ENCODE measurements around the gene MVB12B.
A peak's percentile ranks its signal among the peaks of the same experiment; 100 is the strongest.

The MVB12B gene

DNA sequence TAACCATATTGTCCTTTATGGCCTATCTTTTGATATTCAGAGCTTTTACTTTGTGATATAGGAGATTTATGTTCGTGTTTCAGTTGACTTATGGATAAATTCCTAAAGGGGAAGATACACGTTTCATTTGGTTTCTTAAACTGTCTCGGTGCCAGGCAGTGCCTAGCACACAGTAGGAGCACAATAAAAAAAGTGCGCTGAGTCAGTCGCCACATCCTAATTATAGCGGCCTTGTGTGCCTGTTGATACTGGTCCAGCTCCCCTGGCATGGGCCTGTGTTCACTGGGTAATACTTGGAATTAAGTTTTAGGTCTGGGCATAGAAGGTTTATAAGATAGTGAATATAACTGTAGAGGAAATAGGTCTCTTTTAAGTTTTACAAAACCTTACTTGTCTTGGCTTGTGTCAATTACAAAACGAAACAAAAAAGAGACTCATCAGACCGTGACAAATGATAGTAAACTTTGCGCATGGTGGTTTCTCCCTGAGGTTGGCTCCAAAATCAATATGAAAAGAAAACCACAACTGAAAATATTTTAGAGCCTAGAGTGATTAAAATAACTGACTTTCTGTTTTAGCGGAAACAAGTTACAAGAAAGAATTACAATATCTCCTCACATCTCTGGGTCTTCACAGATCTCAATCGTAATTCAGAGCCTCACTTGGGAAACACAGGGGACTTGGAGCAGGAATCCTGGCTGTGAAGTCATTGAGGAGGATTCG, 84.8 kb downstream of the MVB12B start:
- DNase-seq = no peak

DNA sequence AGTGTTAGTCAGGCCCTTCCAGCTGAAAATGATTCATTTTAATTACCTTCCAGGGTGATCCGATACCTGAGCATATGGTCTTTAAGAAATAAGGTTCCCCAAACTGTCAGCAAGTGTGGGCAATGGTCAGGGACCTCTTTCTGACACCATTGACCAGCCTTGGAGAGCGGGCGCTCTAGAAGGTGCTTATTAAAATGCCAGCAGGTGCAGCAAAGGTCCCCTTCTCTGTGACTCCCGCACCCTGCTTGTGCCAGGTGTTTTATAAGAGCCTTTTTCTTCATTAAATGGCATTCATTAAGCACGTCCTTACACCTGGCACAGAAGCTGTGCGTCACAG, 85.3 kb downstream of the MVB12B start:
- no peak for DNase-seq

DNA sequence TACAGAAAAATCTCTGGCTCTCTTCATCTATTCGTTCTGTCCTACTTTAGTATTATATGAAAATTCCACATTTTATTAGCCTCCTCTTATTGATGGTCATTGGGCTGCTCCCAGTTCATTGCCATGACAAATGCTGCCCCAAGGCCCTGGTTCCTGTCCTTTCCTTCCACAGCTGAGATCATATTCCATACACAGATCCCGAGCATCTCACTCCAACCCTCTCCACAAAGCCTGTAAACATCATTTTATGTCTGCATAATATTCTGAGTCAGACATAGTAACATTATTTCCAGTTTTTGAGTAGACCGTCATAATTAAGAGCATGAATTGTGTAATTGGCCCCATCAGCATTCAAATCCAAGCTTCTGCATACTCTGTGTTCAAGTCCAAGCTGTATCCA, 86.3 kb downstream of the MVB12B start:
- no peak for DNase-seq

DNA sequence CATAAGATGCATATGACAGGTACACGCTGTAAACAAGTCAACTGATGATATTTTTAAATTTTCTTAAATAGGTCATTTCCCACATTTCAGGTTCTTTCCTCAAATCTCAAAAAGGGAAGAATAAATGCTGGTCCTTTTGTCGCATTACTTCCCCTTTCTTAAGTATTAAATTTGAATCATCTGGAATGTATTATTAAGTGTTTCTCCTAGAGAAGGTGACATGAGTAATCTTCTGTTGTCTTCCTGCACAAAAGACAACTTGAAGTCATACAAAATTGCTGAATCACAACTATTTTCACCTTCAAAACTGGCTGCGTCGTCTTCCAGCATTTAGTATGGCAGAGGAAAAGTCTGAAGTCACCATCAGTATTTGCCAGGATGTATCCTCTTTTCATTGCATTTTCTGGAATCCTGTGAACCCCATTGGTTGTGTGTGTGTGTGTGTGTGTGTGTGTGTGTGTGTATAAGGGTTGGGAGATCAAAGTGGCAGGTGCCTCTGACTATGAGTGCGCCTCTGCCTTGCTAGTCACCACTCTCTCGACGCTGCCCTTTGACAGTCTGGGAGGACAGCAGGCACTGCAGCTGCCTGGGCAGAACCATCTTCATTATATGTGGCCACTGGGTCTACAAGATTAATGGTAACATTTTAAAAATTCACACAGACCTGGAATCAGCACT, 86.9 kb downstream of the MVB12B start:
- DNase-seq = no peak

DNA sequence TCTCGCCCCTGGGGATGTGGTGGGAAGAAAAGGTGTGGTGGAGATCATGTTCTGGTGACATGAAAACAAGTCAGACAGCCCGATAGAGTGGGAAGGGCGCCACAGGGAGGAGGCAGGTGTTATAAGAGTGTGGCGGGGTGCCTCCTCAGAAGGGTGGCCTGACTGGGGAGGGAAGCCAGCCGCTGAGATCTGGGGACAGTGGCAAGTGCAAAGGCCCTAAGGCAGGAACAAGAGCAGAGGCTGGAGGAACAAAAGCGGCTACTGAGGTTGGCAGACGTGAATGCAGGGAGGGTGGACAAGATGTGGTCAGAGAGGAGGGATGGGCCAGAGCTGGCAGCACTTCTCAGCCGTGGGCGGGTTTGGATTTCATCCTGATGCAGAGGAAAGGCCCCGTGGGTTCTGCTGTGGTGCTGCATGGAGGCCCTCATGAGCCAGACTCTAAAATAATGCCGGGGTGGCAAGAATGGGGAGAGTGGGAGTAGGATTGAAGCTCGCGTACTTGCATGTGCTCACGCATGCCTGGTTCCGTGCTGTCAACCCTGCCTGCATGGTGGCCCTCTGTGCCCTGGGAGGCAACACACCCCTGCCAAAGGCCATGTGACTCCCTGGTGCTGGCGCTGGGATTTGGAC, 89.2 kb downstream of the MVB12B start:
- no peak for DNase-seq

DNA sequence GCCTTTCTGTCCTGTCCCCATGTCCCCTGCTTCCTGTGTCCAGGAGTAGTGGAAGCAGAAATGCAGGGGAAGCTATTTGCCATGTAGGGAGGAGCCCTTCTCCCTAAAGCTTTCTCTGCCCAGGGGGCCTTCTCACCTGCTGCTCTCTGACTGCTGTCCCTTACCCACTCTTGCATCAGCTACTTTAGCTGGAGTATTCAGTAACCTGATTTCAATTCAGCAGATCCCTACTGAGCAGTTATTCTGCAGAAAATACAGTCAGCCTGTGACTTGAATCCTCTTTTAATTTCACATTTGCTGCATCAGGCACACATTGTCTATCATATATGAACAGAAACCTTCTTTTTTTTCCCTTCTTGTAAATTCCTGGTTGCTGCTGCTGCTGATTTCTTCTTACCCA, 90.4 kb downstream of the MVB12B start:
- DNase-seq = no peak

DNA sequence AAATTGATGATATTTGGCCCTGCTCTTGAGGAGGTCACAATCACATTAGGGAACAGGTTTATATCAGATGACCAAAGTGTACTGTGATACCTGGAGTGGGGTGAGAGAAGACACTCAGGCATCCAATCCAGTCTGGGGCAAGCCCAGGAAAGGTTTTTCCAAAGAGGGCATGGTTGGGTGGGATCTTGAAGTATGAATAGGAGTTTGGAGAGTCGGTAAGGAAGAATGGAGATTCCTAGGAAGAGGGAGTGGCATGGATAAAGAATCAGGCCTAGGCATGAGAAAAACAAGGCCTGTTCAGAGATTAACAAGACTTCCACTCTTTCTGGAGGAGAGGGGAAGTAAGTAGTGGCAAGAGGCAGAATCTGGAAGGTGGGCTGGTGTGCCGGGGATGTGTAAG, 91.1 kb downstream of the MVB12B start:
- DNase-seq = no peak

DNA sequence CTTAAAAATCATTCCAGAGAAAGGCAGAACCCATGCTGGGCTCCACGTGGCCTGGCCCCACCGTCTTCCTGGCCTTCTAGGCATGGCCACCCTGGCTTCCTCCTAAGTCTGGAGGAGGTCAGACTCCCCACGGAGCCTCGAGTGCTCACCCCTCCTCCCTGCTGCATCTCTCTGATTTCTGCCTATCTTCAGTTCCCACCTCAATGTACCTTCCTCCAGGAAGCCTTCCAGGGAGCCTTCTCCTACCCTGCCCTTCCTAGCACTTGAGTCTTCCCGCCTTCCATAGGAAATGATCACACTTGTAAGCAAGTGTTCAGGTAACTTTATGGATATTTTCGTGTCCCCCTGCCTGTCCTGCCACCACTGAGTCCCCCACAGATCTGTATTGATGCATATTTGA, 92.0 kb downstream of the MVB12B start:
- no peak for DNase-seq

DNA sequence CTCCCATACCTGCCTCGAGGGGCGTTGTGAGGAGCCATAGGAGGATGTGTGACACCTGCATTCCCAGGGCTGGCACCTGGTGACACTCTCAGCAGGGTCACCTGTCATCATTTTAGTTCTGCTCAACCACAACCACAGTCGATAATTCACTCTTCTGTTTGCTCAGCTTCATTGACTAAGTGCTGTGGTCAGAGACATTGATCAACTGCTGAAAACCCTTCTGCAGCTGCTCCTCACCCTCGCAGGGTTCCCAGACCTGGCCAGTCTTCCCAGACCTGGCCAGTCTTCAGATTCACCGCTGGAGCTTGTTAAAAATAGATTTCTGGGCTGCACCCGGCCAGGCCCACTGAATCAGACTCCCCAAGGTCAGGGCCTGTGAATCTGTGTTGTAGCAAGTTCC, 92.8 kb downstream of the MVB12B start:
- DNase-seq = no peak

DNA sequence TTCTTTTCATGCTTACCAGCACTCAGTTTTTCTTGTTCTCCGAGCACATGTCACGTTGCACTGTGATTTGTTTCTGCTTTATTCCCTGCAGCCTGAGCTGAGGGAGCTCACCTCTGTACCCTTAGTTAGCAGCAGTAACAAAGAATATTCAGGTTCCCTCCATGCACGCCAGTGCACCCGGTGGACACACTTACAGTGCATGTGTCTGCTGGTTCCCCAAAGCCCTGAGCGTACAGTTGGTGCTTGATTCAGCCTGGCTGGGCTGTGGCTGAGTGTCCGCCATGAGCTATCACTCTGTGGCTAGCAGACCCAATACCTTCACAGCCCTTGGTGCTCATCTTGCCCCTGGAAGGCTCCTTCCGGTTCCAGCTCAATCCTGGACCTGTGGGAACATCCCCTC, 93.5 kb downstream of the MVB12B start:
- DNase-seq = no peak

DNA sequence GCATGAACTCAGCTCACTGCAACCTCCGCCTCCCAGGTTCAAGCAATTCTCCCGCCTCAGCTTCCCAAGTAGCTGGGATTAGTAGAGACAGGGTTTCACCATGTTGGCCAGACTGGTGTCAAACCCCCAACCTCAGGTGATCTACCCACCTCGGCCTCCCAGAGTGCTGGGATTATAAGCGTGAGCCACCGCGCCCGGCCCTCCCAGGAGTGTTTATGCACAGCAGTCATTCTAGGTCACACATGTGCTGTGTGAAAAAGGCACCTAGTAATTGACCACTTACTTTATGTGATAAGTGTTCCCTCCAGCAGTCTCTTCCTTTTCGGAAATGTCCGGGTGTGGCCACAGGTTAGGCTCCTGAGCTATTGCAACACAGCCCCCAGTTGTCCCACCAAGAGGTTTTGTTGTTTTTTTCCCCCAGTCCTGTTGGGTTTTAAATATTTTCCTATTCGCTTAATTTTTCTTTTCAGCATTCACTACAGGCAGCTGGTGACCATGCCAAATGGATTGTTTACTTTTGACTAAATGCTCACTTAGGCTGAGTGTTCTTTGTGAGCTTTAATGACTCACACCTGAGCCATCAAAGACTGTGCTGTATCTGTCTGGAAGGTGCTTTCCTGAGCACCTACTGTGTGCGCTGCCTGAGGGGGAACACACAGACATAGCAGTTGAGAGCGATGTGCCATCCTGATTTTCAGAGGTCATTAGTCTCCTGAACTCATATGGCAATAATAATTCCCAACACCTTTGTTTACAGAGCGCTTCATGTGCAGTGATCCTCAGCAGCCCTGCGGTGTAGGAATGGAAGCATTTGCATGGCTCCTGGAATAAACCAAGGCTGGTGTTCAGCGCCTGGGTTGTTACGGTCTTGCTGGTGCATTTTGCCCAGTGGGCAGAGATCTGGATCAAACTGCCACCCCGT, 94.3 kb downstream of the MVB12B start:
- no peak for DNase-seq

DNA sequence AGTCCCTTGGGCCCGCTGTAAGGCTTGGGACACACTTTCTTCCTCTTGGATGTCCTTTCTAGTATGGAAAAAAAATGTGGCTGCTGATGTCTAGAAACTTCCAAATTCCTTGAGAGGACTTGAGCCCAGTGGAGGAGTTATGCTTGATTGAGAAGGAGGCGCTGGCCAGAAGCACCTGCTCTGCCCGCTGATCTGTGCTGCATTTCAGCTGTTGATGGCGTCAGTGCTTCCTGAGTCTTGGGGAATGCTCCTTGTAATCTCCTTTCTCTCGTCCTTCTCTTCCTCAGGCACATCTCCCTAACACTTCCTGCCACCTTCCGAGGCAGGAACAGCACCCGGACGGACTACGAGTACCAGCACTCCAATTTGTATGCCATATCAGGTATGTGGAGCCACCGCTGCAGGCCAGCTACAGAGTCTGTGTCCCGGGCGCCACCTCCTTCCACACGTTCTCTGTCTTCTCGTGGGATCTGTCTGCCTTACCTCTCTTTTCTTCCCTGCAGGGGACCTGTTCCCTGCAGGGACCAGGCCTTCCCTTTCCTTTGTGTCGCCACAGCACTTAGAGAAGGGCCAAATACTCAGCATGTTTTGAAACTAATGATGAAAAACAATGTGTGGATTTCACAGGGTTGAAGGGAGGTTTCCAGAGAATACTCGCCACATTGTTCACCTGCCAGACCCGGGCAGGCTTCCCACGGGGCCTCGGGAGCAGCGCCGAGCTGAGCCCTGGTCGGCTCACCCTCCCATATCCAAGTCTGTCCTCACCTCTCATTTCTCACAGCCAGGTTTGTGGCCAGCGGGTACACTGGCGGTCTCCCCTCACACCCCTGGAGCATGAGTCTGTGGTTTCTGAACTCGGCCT, 95.2 kb downstream of the MVB12B start:
- peak; percentile 45 for DNase-seq

DNA sequence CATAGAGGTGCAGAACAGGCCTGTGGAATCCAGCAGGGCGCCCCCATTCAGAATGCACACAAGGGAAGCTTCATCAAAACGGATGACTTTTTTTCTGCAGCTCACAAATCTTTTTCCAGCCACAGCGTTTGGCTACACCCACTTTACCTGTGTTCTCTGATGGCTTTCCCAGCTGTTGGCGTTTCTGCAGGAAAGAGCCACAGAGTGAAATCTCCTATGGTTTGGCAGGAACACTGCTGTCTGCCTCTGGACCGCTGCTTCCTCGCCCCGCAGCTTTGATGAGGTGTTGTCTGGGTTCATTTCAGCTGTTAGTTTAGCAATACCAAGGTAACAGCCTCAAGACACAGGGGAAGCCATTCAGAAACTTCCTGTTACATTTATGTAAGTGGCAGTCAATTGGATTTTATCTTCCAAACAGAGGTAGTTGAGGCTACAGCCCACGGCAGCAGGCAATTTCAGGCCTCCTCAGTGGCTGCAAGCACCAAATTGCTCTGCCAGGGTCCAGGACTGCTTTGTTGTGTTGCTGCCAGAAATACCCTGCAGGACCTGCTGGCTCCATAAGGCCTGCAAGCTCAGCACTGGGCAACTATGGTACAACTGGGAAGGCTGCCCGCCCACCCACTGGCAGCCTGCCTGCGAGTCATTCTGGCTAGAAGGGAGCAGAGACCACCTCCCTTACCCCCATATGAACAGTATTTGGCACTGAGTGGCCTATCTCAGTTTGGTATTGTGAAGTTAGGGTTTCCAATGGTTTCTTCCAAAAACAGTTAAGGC, 96.7 kb downstream of the MVB12B start:
- peak; percentile 75 for DNase-seq

DNA sequence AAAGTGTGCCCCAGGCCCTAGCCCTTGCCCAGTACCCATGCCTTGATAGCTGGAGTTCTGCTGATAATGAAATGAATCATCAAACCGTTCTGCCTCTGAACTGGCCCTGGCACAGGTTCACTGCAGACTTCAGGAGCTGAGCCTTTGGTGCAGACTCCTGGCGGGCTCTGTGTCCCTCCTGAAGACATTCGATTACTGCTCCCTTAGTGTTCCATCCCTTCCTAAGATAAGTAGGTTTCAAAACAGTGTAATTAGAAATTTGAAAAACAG, 97.2 kb downstream of the MVB12B start:
- no peak for DNase-seq

DNA sequence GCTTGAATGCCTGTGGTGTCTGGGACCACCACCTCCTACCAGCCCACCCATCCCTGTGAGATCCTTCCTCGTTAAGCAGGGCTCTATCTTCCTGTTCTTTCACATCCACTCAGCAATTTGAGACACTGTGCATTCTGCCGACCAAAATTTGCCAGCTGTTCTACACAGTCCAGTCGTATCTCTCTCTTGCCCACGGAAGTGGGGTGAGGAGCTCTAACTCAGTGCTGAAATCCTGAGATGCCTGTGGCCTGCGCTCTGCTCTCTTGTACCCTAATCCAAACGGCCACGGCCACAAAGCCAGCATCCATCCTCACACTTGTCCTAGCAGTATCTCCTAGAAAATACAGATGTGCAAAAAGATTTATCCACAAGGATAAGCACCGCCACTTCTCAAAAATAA, 97.9 kb downstream of the MVB12B start:
- no peak for DNase-seq

DNA sequence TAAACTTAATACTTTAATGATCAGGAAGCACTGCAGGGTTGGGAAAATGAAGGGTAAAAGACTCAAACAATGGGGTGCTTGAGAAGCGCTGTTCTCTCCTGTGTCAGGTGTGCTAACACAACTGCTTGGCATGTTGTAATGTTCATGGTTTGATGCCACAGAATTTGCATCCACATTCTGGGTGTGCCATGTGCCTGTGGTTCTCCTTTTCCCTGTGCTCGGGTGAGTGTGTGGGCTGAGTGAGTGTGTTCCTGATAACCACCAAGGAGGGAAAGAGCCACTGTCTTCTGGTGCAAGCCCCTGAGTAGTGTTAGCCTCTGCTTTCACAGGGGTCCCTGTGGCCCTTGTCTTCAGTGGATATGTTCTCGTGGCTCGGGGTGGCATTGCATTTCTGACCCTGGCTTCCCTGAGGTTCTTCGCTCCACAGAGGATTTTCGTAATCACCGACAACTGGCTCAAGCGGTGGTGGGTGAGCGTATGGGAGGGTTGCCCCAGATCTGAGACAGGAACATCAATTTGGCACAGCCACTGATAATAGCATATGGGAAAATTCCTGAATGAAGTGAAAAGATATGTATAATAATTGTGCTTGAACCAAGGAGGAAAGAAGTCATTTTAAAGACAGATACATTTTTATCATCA, 102.0 kb downstream of the MVB12B start:
- DNase-seq = no peak

DNA sequence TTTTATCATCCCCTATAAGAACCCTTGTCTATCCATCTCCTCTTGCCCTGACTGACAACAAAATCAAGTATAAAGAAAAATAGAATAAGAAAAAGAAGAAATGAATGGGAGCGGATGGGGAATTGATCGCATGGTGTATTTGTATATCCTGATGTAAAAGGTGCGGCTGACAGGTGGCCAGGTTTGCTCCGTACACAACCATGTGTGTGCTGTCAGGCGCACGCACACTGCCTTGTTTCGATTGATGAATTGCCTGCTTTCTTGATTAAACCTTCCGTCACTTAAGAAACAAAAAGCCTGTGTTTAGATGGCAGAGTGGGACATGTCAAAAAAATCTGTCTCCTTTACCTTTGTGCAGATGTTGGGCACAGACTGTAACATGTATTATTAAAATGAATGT, 102.6 kb downstream of the MVB12B start:
- no peak for DNase-seq

DNA sequence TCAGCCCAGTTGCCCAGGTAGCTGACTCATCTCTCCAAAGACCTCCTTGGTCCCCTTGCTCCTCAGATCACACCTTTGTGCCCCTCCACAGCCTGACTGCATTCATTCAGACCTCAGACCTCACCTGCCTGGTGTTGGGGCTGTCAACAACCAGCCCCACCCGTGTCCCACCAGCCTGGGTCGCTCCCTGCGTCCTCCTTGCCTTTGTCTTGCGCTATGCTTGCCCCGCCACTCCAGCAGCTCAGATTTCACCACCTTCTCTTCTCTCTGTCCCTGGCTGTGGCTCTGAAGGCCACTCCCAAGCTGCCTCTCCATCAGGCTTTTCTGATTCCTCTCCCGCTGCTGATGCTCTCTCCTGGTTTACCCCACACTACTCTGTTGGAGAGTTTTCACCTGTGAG, 103.5 kb downstream of the MVB12B start:
- DNase-seq = no peak

DNA sequence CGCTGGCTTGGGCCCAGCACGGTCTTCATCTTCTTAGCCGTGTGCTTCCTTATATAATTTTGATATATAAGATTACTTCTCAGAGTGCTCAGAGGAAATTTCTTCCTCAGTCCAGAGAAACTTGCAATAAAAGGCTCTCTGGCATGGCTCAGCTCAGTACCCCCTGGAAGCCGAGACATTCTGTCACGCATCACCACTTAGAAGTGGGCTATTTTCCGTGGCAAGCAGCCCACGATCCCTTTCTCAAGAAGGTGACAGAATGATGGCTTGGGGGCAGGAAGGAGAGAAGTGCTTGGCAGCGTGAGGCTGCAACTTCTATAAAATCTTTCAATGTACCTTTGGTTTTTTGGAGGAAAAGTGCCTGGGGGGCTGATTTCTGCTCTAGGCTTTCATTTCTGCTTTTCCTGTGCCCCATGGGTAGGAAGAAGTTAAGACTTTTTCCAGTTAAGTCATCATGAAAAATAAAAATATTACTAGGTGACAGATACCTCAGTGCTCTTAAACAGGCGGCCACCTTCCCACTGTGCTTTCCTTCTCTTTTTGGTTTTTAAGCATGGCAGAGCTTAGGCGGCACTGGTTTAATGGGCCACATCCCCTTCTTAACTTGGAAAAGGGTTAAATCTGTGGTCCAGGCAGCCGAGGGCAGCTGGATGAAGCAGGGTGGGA, 104.6 kb downstream of the MVB12B start:
- DNase-seq = no peak

DNA sequence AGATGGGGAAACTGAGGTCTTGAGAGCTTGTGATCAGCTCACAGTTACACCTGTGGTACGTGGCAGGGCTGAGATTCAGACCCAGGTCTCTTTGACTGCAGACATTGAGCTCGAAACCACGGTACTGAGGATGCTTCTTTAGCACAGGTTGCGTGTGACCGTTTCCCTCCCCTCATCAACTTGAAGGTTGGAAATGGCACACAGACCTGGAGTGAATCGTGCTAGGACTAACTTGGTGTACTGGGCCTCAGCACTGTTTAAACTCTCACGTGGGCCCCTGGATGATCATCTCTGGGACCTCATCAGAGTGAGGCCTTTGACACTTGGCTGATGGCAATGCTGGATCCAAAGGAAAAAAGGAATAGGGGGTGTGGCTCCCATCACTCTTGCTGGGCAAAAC, 106.0 kb downstream of the MVB12B start:
- no peak for DNase-seq

DNA sequence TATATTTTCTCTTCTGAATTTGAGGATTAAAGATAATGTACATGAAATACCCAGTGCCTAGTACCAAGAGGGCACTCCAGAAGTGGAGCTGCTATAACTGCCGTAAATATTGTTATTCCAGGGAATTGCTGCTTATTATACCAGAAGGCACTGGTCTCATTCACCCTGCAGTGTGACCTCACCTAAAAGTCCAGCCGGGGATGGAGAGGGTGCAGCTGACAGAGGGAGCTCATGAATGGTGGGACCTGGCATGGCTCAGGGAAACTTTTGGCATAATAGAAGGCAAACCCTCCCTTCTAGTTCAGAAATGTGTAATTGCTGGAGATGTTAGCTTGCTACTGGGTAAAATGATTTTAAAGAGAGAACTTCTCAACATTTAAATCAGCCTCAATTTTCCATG, 108.5 kb downstream of the MVB12B start:
- DNase-seq = no peak

Measured in left hindlimb (tissue), 1 donor.